ENCODE results near the gene NMRAL1. TPM values are rescaled to one million over a fixed set of nuclear protein-coding genes. Genes with fewer than 3 reads are reported as not detected.
A peak's percentile ranks its signal among the peaks of the same experiment; 100 is the strongest.

NMRAL1 gene
- total and polyA plus RNA-seq, 12 donors = 9.5 to 46.5 (median 30.0) TPM

DNA sequence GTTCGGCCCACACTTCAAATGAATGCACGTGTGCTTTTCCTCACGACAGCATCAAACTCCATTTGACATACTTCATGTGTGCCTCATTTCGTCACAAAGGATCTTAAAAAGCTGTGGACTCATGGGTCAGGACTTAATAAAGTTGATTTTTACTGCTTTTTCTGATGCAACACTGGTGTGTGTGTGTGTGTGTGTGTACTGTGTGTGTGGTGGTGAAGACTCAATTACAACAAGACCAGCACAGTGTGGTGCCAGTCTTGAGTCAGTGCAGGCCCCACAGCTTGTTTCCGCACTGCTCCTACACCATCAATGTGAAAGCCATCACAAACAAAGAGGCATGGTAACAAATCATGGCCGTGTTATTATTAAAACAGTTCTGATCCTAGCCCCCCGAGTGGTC is 46.5 kb upstream of the NMRAL1 start:
- H3K4me3 ChIP-seq = no peak overlapping the region
- H3K27me3 ChIP-seq = no peaks in the 10 kb centered on the region
- H3K36me3 ChIP-seq = no peaks in the 10 kb centered on the region
- ATAC-seq = no peak
- TF ChIP-seq CTCF (IDR thresholded peaks at IDR 0.05) = no peak
- H3K9me3 ChIP-seq = no peaks in the 10 kb centered on the region
- 85 to 86% methylated on average over 7 of the region's 7 CpGs for WGBS, 2 donors
- intact Hi-C loops (cut with DNase I) = no loop called here
- H3K4me1 ChIP-seq = peaks cover 8 to 65% (median 49%) of the 10 kb centered on the region in 9 donors
- H3K27ac ChIP-seq = no peak overlapping the region
- no peak for DNase-seq

DNA sequence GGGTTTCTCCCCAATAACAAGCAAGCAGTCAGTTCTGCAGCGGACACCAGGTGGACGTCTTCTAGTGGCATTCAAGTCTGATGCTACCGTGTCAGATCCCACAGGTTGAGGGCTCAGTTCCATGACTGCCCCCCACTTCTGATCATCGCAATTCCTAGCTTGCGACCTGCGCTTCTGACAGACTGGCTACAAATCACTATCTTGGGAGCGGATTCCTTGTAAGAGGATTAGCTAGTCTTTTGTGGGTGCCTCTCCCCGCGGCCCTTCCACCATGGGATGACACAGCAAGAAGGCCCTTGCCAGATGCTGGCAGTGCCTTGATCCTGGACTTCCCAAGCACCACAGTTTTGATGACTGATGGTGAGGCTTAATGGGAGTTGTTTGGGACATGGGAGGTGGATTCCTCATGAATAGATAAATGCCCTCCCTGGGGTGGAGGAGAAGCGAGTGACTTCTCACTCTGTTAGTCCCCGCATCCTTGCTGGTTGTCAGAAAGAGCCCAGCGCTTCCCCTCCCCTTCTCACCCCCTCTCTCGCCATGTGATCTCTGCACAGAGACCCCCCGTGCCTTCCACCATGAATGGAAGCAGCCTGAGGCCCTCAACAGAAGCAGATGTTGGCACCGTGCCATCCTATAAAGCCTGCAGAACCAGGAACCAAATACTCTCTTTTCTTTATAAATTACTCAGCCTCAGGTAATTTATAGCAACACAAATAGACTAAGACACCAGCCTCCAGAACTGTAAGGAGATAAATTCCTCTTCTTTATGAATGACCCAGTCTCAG is 45.0 kb upstream of the NMRAL1 start:
- WGBS, 2 donors = 89% methylated on average over 15 of the region's 15 CpGs
- Histone ChIP-seq H3K4me1 (peaks cover 8 to 65% (median 50%) of the 10 kb centered on the region in 9 donors), H3K36me3 (no peaks in the 10 kb centered on the region), H3K27me3 (no peaks in the 10 kb centered on the region), H3K27ac (no peak overlapping the region), H3K4me3 (no peak overlapping the region), H3K9me3 (no peaks in the 10 kb centered on the region)
- ATAC-seq = no peak
- no peak for TF ChIP-seq CTCF (IDR thresholded peaks at IDR 0.05)
- no peak for DNase-seq
- intact Hi-C loops (cut with DNase I) = loop anchor here in 4 of 10 donors (5.0 to 10.0 kb wide), 4 partner anchors 65 to 435 kb away; partner anchors contain the start of gene SEC14L5 (in 2 of the 4)

- peak; percentile 32 to 66 (median 56) for TF ChIP-seq CTCF (IDR thresholded peaks at IDR 0.05)
- intact Hi-C loops (cut with DNase I) = loop anchor here in 4 of 10 donors (5.0 to 10.0 kb wide), 4 partner anchors 67 to 437 kb away; partner anchors contain the start of gene SEC14L5 (in 2 of the 4)
- ATAC-seq (peak in 3 of 8 donors; percentile 8 to 24 (median 19)), DNase-seq (no peak)
- peaks cover 0 to 12% (median 0%) of the 10 kb centered on the region in 9 donors for H3K36me3 ChIP-seq
- H3K9me3 ChIP-seq = no peaks in the 10 kb centered on the region
- no peaks in the 10 kb centered on the region for H3K27me3 ChIP-seq
- peaks cover 22 to 65% (median 50%) of the 10 kb centered on the region in 9 donors for H3K4me1 ChIP-seq
- H3K27ac ChIP-seq = peak overlapping the region in 1 of 10 donors; percentile 5
- WGBS, 2 donors = 59 to 63% methylated on average over 12 of the region's 12 CpGs
- H3K4me3 ChIP-seq = no peak overlapping the region
Observed at GRCh38 chr16:4517812-4518680, 43.6 kb upstream of the NMRAL1 start.

Measured in heart right ventricle (tissue), 16 donors.